Measurements from ENCODE around the gene MRPL14.
A peak's percentile ranks its signal among the peaks of the same experiment; 100 is the strongest.

The MRPL14 gene

DNA sequence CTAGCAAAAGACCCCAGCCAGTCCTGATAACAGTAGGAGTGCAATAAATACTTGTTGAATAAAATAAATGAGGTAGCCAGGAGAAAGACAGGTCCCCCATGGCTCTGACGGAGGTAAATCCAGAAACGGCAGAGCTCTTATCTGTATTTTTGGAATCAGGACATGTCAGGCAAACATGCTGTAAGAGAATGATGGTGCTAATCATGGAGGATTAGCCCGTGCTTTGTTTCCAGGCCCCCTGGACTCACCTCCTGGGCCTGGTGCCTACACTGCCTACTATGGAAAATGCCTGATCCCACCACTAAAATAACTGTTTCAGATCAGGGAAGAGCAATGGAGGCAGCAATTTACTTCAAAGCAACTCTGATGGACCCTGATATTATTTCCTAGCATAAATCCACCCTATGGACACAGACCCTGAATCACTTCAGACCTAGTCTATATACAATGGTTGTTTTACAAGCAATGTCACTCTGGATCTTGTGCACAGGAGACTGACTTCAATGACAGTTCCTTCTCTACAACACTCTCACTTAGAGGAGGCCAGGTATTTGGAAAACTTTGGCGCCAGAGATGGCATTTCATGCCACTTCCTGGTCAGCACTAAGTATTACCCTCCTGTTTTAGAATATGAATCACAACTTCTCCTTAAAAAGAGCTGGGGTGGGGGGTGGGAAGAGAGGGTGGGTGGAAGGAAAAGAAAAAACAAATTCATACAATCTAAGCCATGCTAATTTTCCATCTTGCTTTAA lies 6.4 kb downstream of the MRPL14 start:
- DNase-seq, result no peak

DNA sequence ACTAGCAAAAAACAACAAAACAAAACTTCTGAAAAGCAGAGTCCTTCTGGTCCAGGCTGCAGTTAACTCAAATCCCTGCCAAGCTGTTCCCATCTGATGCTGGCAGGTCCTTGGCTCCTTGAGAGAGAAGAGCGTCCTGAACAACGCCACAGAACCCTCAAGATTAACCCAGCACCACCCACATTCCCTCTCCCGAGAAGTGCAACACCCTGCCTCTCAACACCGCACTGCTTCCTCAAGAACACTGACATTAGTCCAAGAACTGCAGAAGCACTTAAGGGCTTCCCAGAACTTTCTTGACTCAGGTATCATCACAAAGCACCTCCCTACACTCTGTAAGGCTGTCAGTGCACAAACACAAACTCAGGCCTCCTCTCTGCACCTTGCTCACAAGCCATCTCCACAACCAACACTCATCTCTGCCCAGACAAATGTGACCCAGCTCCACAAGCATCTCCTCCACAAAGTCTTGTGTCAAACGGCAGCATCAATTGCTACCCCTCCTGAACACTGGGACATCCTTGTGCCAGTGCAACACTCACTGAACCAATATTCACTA lies 7.5 kb downstream of the MRPL14 start:
- no peak for DNase-seq

DNA sequence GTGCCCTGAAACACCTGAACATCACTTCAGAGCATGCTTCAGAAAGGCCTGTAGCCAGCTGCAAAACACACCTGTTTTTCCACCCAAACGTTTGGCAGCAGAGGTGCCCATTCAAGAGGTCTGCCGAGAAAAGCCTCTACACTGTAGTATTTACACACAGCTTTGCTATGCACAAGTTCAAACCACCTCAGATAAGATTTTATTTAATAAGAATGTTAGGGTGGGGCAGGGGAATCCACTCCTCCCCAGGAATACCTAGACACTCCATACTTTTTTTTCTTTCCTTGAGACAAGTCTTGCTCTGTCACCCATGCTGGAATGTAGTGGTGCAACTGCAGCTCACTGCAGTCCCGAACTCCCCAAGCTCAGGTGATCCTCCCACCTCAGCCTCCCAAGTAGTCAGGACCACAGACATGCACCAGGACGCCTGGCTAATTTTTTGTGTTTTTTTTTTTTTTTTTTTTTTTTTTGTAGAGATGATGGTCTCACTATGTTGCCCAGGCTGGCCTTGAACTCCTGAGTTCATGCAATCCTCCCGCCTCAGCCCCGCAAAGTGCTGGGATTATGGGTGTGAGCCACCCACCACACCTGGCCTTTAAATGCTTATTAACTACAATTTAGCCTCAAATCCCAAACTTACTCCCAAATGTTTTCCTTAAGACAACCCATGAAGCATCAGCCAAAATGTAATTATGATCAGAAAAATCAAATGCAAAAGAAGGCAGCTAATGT lies 9.7 kb downstream of the MRPL14 start:
- DNase-seq, result no peak

DNA sequence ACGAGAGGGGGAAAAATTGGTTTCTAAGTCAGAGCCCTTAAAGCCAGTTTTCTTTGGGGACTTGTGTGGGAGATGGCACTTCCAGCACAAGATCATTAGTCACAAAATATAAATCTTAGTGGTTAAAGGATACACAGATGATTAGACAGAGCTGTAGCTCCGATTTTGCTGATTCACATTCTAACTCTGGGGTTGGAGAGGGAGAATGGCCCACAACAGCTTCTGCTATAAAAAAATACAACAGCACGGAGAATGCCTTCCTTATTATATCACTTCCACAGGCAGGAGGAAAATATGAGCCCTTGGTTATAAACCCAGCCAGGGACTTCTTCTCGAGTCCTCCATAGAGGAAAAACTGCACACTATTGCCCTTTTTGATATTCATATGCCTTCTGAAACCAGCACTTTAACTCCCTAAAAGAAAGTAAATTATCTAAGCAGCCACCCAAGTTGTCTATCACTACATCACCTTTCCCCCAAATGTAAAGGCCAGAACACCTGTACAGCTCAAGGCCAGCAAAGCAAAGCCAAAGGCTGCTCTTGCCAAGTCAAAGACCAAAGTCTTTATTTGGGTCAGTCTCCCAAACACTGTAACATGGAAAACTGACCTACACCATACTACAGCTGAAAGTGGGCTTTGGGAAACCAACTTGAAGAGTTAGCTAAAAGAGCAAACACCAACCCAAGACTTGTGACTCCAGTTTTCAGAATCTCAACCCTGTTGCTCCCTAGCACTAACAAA lies 10.4 kb downstream of the MRPL14 start:
- peak; percentile 39 for DNase-seq

GRCh38 chr6:44115866-44116265 lies 11.4 kb downstream of the MRPL14 start:
- no peak for DNase-seq

GRCh38 chr6:44113414-44113813 lies 13.8 kb downstream of the MRPL14 start:
- no peak for DNase-seq

GRCh38 chr6:44111434-44112417 lies 15.5 kb downstream of the MRPL14 start:
- no peak for DNase-seq

- DNase-seq, result no peak
Observed at GRCh38 chr6:44110966-44111365, 16.3 kb downstream of the MRPL14 start.

DNA sequence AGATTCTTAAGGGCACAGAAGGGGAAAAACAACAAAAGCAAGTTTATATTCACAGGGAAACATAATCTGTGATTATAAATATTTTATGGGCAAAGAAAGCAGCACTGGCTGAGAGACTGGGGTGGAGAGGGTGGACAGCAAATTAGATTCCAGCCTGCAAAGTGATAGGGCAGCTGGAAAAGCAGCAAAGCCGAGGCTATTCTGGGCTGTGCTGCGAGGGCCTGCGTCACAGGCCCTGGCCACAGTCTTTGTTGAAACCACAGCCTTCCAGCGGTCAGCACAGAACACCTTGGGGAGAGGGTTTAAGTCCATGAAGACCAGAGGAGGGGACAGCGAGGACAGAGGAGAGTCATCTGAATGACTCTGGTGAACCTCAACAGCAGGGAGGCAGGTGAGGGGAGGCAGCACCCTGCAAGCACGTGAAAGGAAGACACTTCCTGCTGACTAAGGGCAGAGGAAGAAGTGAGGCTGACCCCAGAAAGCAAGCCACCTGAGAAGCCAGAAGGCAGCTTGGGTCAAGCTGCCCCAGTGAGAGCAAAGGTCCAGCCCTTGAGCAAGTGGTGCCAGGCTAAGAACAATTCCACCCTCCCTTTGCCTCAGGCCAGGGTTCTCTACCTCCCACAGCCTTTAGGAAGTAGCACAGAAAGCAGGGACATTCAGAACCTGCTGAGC lies 17.1 kb downstream of the MRPL14 start:
- DNase-seq, result no peak

DNA sequence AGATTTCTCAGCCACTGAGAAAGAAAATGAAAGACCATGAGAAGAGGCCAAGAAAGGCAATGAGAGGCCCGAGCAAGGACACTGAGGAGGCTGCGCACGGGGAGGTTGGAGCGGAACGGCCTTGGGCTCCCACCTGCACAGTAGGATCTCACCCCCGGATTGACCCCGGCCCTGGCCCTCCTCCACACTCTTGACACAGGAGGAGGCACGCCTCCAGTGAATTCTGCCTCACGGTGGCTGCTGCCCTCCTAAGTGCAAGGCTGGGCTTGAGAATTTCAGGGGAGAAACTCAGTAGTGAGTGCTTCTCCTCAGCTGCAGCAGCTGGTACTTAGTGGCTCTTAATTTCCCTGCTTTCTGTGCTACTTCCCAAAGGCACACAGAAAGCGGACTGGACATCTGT lies 18.0 kb downstream of the MRPL14 start:
- DNase-seq, result no peak

GRCh38 chr6:44108471-44108870 lies 18.8 kb downstream of the MRPL14 start:
- DNase-seq, result no peak

DNA sequence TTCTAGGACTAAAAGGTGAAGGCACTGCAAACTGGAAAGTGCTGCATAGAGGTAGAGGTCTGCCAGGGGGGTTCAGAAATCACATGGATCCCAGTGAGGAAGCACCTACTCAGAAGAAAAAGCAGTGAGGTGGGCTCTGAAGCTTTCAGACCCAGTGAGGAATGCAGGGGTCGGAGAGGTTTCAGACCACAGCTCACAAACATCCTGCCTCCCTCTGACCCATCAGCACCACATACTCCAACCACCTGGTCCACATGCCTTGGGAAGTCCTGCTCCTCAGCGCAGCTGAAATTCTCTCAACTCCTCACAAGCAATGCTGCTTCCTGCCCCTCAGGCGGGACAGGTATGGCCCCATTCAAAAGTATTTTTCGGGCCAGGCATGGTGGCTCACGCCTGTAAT lies 20.2 kb downstream of the MRPL14 start:
- no peak for DNase-seq

- DNase-seq, result no peak
Observed at GRCh38 chr6:44105993-44106740, 21.1 kb downstream of the MRPL14 start.

DNA sequence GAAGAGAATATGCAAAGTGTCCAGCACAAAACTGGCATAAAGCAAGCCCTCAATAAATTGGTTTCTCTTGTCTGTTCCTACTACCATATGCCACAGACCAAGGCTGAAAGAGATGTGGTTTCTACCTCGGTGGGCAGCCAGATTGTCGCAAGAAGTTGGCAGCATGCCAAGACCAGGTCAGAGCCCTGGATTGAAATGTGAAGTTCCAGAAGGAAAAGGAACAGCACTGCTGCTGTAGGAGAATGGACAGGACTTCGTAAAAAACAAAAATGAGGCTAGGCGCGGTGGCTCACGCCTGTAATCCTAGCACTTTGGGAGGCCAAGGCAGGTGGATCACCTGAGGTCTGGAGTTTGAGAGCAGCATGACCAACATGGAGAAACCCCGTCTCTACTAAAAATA lies 22.1 kb downstream of the MRPL14 start:
- no peak for DNase-seq

DNA sequence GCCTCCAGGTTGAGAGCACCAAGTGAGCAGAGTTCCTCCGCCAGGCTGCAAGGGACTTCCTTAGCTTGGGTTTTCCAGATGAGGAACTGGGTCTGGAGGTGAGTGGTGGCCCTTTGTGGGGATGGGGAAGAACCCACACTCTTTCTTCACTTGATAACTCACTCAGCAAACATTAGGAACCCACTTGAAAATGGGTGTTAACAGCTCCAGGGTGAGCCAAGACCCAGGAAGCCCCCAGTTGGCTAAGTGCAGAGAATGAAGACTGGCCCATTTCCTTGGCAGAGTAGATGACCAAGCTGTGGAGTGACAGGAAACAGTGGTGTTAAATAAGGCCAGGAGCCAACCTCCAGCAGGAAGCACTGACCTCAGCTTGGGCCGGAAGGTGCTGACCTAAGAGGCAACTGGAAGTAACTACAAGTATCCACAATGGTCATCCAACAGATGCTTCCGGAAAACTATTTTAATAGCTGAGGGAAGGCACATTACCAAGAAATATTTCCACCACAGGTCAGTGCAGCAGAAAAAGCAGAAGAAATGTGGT lies 22.7 kb downstream of the MRPL14 start:
- no peak for DNase-seq

- no peak for DNase-seq
Observed at GRCh38 chr6:44102527-44102926, 24.7 kb downstream of the MRPL14 start.

DNA sequence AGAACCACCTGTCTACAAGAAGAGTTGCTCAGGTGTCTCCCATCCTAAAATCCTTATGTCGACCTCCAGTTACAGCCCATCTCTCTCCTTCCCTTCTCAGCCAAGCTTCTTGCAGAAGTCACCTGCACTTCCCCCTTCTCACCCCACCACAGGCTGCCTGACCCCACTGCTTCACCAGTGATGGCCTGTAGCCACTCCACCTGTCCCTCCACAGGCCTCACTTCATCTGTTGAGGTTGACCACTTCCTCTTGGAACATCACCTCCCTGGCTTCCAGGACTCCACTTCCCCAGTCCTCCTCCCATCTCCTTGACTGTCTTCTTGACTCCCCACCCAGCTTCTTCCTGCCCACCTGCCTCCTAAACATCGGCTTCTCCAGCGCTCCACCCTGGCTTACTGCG lies 25.4 kb downstream of the MRPL14 start:
- DNase-seq, result no peak

- no peak for DNase-seq
Observed at GRCh38 chr6:44100088-44100550, 27.1 kb downstream of the MRPL14 start.

- DNase-seq, result no peak
Observed at GRCh38 chr6:44099192-44099591, 28.1 kb downstream of the MRPL14 start.

- DNase-seq, result no peak
Observed at GRCh38 chr6:44097782-44098317, 29.4 kb downstream of the MRPL14 start.
